22Rv1 (cell line): ENCODE data around the gene RNF125.

Source experiments
- CTCF ChIP-seq: fragments of 450-650 bp; IDR thresholded peaks from 2 replicates; pipeline ENCODE4 v1.5.1; 2017; ENCODE audit warnings: mild to moderate bottlenecking
- ZFX ChIP-seq: fragments of 450-650 bp; IDR thresholded peaks from 2 replicates; pipeline ENCODE4 v1.6.1; 2017; ENCODE audit warnings: antibody characterized with exemption, borderline replicate concordance

GRCh38 chr18:32093523-32093922, 74.9 kb downstream of the RNF125 start:
- no peak for TF ChIP-seq CTCF
- no peak for TF ChIP-seq ZFX
